ENCODE results near the gene USP31. TPM values are rescaled to one million over a fixed set of nuclear protein-coding genes. Genes with fewer than 3 reads are reported as not detected.

Gene USP31
- total RNA-seq, 1 experiment from 2014 or later = 11.3 TPM

- BruUV-seq (replicated peaks) = no TSS peak
- intact Hi-C loops (cut with micrococcal nuclease; ENCODE audit: unreplicated experiment) = no loop called here
- Histone ChIP-seq H3K27me3 (replicated peaks; ENCODE audit: control insufficient read depth, insufficient read depth, low read length) (no peaks in the 10 kb centered on the region), H3K9me3 (no peaks in the 10 kb centered on the region), H3K4me3 (ENCODE audit: low read depth, low read length) (no peak overlapping the region), H3K36me3 (ENCODE audit: control insufficient read depth, insufficient read depth, low read length) (no peaks in the 10 kb centered on the region), H3K4me1 (peaks cover 20% of the 10 kb centered on the region)
- no peaks in the 10 kb centered on the region for H3K27me3 Mint-ChIP-seq (ENCODE audit: insufficient read depth, unreplicated experiment)
- H3K4me1 Mint-ChIP-seq (ENCODE audit: low read depth, unreplicated experiment) = no peaks in the 10 kb centered on the region
- ChIA-PET POLR2A (no interaction called here), CTCF (no interaction called here)
- H3K9me3 Mint-ChIP-seq (ENCODE audit: unreplicated experiment) = no peaks in the 10 kb centered on the region
- no peak overlapping the region for H3K27ac Mint-ChIP-seq (ENCODE audit: unreplicated experiment)
- no peak overlapping the region for H3K4me3 Mint-ChIP-seq (ENCODE audit: unreplicated experiment)
- TF ChIP-seq, protein P1, sequence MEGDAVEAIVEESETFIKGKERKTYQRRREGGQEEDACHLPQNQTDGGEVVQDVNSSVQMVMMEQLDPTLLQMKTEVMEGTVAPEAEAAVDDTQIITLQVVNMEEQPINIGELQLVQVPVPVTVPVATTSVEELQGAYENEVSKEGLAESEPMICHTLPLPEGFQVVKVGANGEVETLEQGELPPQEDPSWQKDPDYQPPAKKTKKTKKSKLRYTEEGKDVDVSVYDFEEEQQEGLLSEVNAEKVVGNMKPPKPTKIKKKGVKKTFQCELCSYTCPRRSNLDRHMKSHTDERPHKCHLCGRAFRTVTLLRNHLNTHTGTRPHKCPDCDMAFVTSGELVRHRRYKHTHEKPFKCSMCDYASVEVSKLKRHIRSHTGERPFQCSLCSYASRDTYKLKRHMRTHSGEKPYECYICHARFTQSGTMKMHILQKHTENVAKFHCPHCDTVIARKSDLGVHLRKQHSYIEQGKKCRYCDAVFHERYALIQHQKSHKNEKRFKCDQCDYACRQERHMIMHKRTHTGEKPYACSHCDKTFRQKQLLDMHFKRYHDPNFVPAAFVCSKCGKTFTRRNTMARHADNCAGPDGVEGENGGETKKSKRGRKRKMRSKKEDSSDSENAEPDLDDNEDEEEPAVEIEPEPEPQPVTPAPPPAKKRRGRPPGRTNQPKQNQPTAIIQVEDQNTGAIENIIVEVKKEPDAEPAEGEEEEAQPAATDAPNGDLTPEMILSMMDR (IDR thresholded peaks at IDR 0.05; ENCODE audit: insufficient read depth in 1 of 2, low read depth in 1 of 2, low read length in 1 of 2, severe bottlenecking in 1 of 2, unreplicated experiment in 1 of 2) = no peak
- H3K36me3 Mint-ChIP-seq (ENCODE audit: insufficient read depth, unreplicated experiment) = peaks cover 4% of the 10 kb centered on the region
- DNase-seq = no peak
Observed at GRCh38 chr16:23143391-23143790, 5.9 kb downstream of the USP31 start.

DNA sequence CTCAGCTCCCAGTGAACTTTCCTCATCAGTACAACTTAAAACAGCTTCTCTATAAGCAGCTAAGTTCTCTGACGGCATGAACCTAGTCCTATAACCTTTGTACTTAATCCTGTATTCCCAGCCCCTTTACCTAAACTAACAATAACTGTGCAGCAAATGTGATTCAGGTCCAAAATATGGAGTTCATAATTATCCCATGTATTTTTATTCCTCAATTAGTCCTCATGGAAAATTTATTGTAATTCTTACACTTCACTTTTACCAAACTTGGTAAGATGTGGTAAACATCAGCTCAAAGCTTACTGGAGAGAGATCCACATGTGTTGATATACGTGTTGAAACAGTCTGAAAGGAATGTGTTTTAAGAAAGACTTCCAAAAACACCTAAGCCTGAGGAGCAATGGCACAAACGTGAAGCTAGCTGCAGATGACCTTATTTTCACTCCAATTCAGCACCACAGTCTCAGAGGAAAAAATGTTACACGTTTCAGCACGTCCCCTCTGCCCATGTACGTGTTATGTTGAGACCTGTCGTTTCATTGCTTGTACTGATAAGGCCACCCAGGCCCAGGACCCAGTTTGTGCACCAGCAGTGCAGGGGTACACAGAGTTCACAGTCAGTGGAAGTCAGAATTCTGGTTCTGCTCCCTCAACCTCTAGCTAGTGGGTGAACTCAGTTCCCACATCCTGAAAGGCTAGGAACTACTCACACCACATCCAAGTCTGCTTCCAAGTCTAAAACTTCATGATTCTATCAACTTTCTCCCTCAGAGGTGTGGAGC lies 7.1 kb downstream of the USP31 start:
- CTCF ChIA-PET = no interaction called here
- DNase-seq = no peak
- Mint-ChIP-seq H3K36me3 (ENCODE audit: insufficient read depth, unreplicated experiment) (no peaks in the 10 kb centered on the region), H3K27me3 (ENCODE audit: insufficient read depth, unreplicated experiment) (no peaks in the 10 kb centered on the region), H3K4me3 (ENCODE audit: unreplicated experiment) (no peak overlapping the region), H3K9me3 (ENCODE audit: unreplicated experiment) (peaks cover 8% of the 10 kb centered on the region), H3K27ac (ENCODE audit: unreplicated experiment) (no peak overlapping the region), H3K4me1 (ENCODE audit: low read depth, unreplicated experiment) (no peaks in the 10 kb centered on the region)
- no peaks in the 10 kb centered on the region for H3K36me3 ChIP-seq (ENCODE audit: control insufficient read depth, insufficient read depth, low read length)
- TF ChIP-seq, protein P1 (IDR thresholded peaks at IDR 0.05; ENCODE audit: insufficient read depth in 1 of 2, low read depth in 1 of 2, low read length in 1 of 2, severe bottlenecking in 1 of 2, unreplicated experiment in 1 of 2) = no peak
- no peaks in the 10 kb centered on the region for H3K9me3 ChIP-seq
- H3K4me3 ChIP-seq (ENCODE audit: low read depth, low read length) = no peak overlapping the region
- H3K4me1 ChIP-seq = peaks cover 17% of the 10 kb centered on the region
- BruUV-seq (replicated peaks) = no TSS peak
- intact Hi-C loops (cut with micrococcal nuclease; ENCODE audit: unreplicated experiment) = no loop called here
- POLR2A ChIA-PET = no interaction called here
- no peaks in the 10 kb centered on the region for H3K27me3 ChIP-seq (replicated peaks; ENCODE audit: control insufficient read depth, insufficient read depth, low read length)

- peaks cover 17% of the 10 kb centered on the region for H3K4me1 ChIP-seq
- intact Hi-C loops (cut with micrococcal nuclease; ENCODE audit: unreplicated experiment) = no loop called here
- no peaks in the 10 kb centered on the region for H3K27me3 ChIP-seq (replicated peaks; ENCODE audit: control insufficient read depth, insufficient read depth, low read length)
- POLR2A ChIA-PET = no interaction called here
- Mint-ChIP-seq H3K36me3 (ENCODE audit: insufficient read depth, unreplicated experiment) (no peaks in the 10 kb centered on the region), H3K27ac (ENCODE audit: unreplicated experiment) (no peak overlapping the region), H3K9me3 (ENCODE audit: unreplicated experiment) (peaks cover 8% of the 10 kb centered on the region), H3K4me1 (ENCODE audit: low read depth, unreplicated experiment) (no peaks in the 10 kb centered on the region), H3K27me3 (ENCODE audit: insufficient read depth, unreplicated experiment) (no peaks in the 10 kb centered on the region), H3K4me3 (ENCODE audit: unreplicated experiment) (no peak overlapping the region)
- CTCF ChIA-PET = no interaction called here
- no peak overlapping the region for H3K4me3 ChIP-seq (ENCODE audit: low read depth, low read length)
- no peaks in the 10 kb centered on the region for H3K36me3 ChIP-seq (ENCODE audit: control insufficient read depth, insufficient read depth, low read length)
- H3K9me3 ChIP-seq = no peaks in the 10 kb centered on the region
- TF ChIP-seq, protein P1 (IDR thresholded peaks at IDR 0.05; ENCODE audit: insufficient read depth in 1 of 2, low read depth in 1 of 2, low read length in 1 of 2, severe bottlenecking in 1 of 2, unreplicated experiment in 1 of 2) = no peak
- no TSS peak for BruUV-seq (replicated peaks)
- DNase-seq = no peak
Observed at GRCh38 chr16:23141500-23141899, 7.8 kb downstream of the USP31 start.
